AG04450 (cell line): ENCODE data around the gene NUP214. TPM values are rescaled to one million over a fixed set of nuclear protein-coding genes. Genes with fewer than 3 reads are reported as not detected.
A peak's percentile ranks its signal among the peaks of the same experiment; 100 is the strongest.

Experiments used
- CTCF ChIA-PET: fragments of 300-600, 350-600 bp; formaldehyde crosslinking; extraction: SDS; loops from one replicate; lab custom pipeline; 2022; ENCODE audit warnings: antibody characterized with exemption, inconsistent platforms; lab: Charles Lee
- POLR2A ChIA-PET: fragments of 350-600 bp; formaldehyde crosslinking; extraction: SDS; loops from one replicate; lab custom pipeline; 2021; ENCODE audit warnings: antibody characterized with exemption, inconsistent platforms; lab: Yijun Ruan, JAX
- DNase-seq: peaks from one replicate; pipeline ENCODE4 v3.0.0-alpha.2; 2011; ENCODE audit warnings: low read depth, low spot score
- H3K27ac ChIP-seq: one replicate; pipeline ENCODE4 v1.5.1; 2012; ENCODE audit warnings: low read depth, low read length, control low read depth
- H3K27me3 ChIP-seq: one replicate; pipeline ENCODE4 v1.6.0; 2012; ENCODE audit warnings: low read length; ENCODE audit not compliant: control insufficient read depth, insufficient read depth
- H3K4me3 ChIP-seq: 2 replicates; pipeline ENCODE4 v1.5.1; 2011; ENCODE audit warnings: mild to moderate bottlenecking, low read depth, low read length, control low read depth
- H3K9me3 ChIP-seq: 2 replicates; pipeline ENCODE4 v1.5.1; 2012; ENCODE audit warnings: low read length; ENCODE audit not compliant: control insufficient read depth, insufficient read depth
- CTCF ChIP-seq: IDR thresholded peaks from 2 replicates; pipeline ENCODE4 v1.5.1; 2011; ENCODE audit warnings: low read depth, low read length, control low read depth, inconsistent platforms
- polyA plus RNA-seq: library from polyadenylated mRNA; depleted of rRNA; stranded (reverse); fragments of >200 nt; gene quantifications from 2 replicates; pipeline ENCODE4 v1.2.3, GENCODE V29; 2011

NUP214 gene
- polyA plus RNA-seq, 1 experiment = 7.9 TPM

GRCh38 chr9:131120620-131121228 is 4.7 kb upstream of the NUP214 start:
- no peak for TF ChIP-seq CTCF
- ChIA-PET CTCF (no interaction called here), POLR2A (no interaction called here)
- DNase-seq = no peak
- H3K9me3 ChIP-seq = no peaks in the 10 kb centered on the region; the same call in 1 of the 2 replicates
- no peak overlapping the region for H3K4me3 ChIP-seq
- no peak overlapping the region for H3K27ac ChIP-seq
- H3K27me3 ChIP-seq = peaks cover 9% of the 10 kb centered on the region

GRCh38 chr9:131121346-131121745 is 4.0 kb upstream of the NUP214 start:
- Histone ChIP-seq H3K27ac (no peak overlapping the region), H3K27me3 (peaks cover 9% of the 10 kb centered on the region), H3K9me3 (no peaks in the 10 kb centered on the region; the same call in 1 of the 2 replicates), H3K4me3 (no peak overlapping the region)
- ChIA-PET POLR2A (interaction anchor here (0.6 kb wide), 1 partner anchor 31 kb away, joined by 3 read pairs; no protein-coding TSS in a partner anchor), CTCF (no interaction called here)
- DNase-seq = no peak
- no peak for TF ChIP-seq CTCF

- H3K27ac ChIP-seq = no peak overlapping the region
- ChIA-PET POLR2A (no interaction called here), CTCF (no interaction called here)
- DNase-seq = no peak
- H3K9me3 ChIP-seq = no peaks in the 10 kb centered on the region; the same call in 1 of the 2 replicates
- no peak for TF ChIP-seq CTCF
- no peak overlapping the region for H3K4me3 ChIP-seq
- H3K27me3 ChIP-seq = peaks cover 4% of the 10 kb centered on the region
Observed at GRCh38 chr9:131122158-131122557, 3.2 kb upstream of the NUP214 start.

- DNase-seq = no peak
- Histone ChIP-seq H3K27me3 (peaks cover 2% of the 10 kb centered on the region), H3K9me3 (no peaks in the 10 kb centered on the region; the same call in 1 of the 2 replicates), H3K4me3 (peak overlapping the region; percentile 100), H3K27ac (peak overlapping the region; percentile 47)
- TF ChIP-seq CTCF = no peak
- ChIA-PET POLR2A (interaction anchor here (0.8 to 1.2 kb wide), 6 partner anchors 9 to 256 kb away, joined by 3 to 6 read pairs (median 4); no protein-coding TSS in a partner anchor), CTCF (interaction anchor here (1.3 to 1.5 kb wide), 2 partner anchors 68 to 212 kb away, joined by 5 to 7 read pairs; no protein-coding TSS in a partner anchor)
Observed at GRCh38 chr9:131125038-131125287, 423 bp upstream of the NUP214 start.

GRCh38 chr9:131126059-131126426 is 657 bp downstream of the NUP214 start:
- Histone ChIP-seq H3K27me3 (peaks cover 2% of the 10 kb centered on the region), H3K4me3 (peak overlapping the region; percentile 100), H3K9me3 (no peaks in the 10 kb centered on the region; the same call in 1 of the 2 replicates), H3K27ac (peak overlapping the region; percentile 31)
- DNase-seq = no peak
- POLR2A ChIA-PET = interaction anchor here (0.9 to 1.2 kb wide), 3 partner anchors 10 to 1229 kb away, joined by 5 to 7 read pairs (median 6); partner anchors contain the start of gene SETX
- TF ChIP-seq CTCF = no peak
- CTCF ChIA-PET = no interaction called here
